PC-9 (cell line): ENCODE results near the gene OR10H4.

Experiments used
- EZH2 ChIP-seq: fragments of 200-600 bp; sonication (generic); IDR thresholded peaks from 2 replicates; pipeline ENCODE4 v1.8.0; 2017; ENCODE audit warnings: antibody characterized with exemption, low read depth
- TF ChIP-seq, protein P1 (sequence below): fragments of 200-600 bp; sonication (generic); conservative IDR thresholded peaks from 2 replicates; pipeline ENCODE4 v1.6.1; 2017; ENCODE audit warnings: mixed run types, antibody characterized with exemption, mild to moderate bottlenecking, moderate library complexity

DNA sequence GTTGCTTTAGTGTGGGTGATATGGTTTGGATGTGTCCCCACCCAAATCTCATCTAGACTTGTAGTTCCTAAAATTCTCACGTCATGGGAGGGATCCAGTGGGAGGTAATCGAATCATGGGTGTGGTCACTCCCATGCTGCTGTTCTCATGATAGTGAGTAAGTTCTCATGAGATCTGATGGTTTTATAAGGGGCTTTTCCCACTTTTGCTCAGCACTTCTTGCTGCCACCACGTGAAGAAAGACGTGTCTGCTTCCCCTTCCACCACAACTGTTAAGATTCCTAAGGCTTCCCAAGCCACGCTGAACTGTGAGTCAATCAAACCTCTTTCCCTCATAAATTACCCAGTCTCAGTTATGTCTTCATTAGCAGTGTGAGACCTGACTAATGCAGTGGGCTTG, 26.0 kb downstream of the OR10H4 start:
- TF ChIP-seq, protein P1, sequence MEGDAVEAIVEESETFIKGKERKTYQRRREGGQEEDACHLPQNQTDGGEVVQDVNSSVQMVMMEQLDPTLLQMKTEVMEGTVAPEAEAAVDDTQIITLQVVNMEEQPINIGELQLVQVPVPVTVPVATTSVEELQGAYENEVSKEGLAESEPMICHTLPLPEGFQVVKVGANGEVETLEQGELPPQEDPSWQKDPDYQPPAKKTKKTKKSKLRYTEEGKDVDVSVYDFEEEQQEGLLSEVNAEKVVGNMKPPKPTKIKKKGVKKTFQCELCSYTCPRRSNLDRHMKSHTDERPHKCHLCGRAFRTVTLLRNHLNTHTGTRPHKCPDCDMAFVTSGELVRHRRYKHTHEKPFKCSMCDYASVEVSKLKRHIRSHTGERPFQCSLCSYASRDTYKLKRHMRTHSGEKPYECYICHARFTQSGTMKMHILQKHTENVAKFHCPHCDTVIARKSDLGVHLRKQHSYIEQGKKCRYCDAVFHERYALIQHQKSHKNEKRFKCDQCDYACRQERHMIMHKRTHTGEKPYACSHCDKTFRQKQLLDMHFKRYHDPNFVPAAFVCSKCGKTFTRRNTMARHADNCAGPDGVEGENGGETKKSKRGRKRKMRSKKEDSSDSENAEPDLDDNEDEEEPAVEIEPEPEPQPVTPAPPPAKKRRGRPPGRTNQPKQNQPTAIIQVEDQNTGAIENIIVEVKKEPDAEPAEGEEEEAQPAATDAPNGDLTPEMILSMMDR: no peak
- TF ChIP-seq EZH2: no peak
